ENCODE data around the gene B4GALT4. TPM values are rescaled to one million over a fixed set of nuclear protein-coding genes. Genes with fewer than 3 reads are reported as not detected.

B4GALT4 gene
- total RNA-seq, 4 donors from 2014 or later = 15.6 to 23.9 (median 17.5) TPM

DNA sequence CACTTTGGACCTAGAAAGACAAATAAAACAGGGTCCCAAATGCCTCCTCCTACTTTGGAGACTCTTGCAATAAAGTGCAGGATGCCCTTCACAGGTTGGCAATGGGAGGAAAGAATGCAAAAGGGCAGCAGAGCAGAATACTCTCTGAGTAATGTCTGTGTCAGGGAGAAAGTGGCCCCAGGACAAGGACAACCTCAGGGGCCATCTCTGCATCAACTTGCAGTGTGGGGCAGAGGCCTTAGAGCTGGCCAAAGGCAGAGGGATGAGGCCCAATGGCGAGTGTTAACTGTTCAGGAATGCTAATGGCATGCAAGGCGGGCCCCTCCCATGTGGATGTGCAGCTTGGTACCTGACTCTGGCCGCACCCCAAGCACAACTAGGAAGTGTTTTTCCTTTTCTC is 58.9 kb downstream of the B4GALT4 start:
- Histone ChIP-seq H3K9me3 (no peaks in the 10 kb centered on the region), H3K27me3 (no peaks in the 10 kb centered on the region), H3K27ac (no peak overlapping the region), H3K4me1 (no peaks in the 10 kb centered on the region), H3K4me3 (no peak overlapping the region), H3K36me3 (no peaks in the 10 kb centered on the region)
- TF ChIP-seq POLR2AphosphoS5 (IDR thresholded peaks at IDR 0.05) (no peak), CTCF (IDR thresholded peaks at IDR 0.05) (no peak), POLR2A (IDR thresholded peaks at IDR 0.05) (no peak), EP300 (IDR thresholded peaks at IDR 0.05) (no peak)
- WGBS, 2 donors (ENCODE audit: low coverage in 1 of 2) = 74 to 77% methylated on average over 3 of the region's 3 CpGs
- ATAC-seq = no peak

- Histone ChIP-seq H3K4me3 (no peak overlapping the region), H3K27me3 (no peaks in the 10 kb centered on the region), H3K9me3 (no peaks in the 10 kb centered on the region), H3K36me3 (no peaks in the 10 kb centered on the region), H3K27ac (no peak overlapping the region), H3K4me1 (no peaks in the 10 kb centered on the region)
- no peak for ATAC-seq
- WGBS, 2 donors (ENCODE audit: low coverage in 1 of 2) = 65 to 85% methylated on average over 4 of the region's 4 CpGs
- TF ChIP-seq POLR2AphosphoS5 (IDR thresholded peaks at IDR 0.05) = no peak
These were observed 63.4 kb downstream of the B4GALT4 start for GRCh38 chr3:119177321-119177720.

DNA sequence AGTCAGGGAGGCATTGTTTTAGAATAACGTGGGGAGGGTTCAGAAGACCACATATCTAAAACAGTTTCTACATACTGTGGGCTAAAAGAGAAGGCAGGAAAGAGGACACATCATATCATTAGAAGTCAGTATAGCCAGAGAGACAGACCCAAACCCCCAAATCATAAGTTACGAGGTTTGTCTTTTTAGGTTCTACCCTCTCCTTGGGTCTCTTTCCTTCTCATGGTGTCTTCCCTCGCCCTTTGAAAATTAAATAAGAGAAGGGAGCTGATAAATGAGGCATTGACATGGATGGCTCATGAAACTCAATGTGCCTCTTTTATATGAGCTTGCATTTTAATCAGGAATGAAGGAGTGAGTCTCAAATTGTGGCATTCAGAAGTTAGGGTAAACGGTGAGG is 63.9 kb downstream of the B4GALT4 start:
- H3K36me3 ChIP-seq = no peaks in the 10 kb centered on the region
- no peaks in the 10 kb centered on the region for H3K9me3 ChIP-seq
- no peak overlapping the region for H3K4me3 ChIP-seq
- H3K27ac ChIP-seq = no peak overlapping the region
- no peaks in the 10 kb centered on the region for H3K27me3 ChIP-seq
- TF ChIP-seq CTCF (IDR thresholded peaks at IDR 0.05) (no peak), POLR2AphosphoS5 (IDR thresholded peaks at IDR 0.05) (no peak), POLR2A (IDR thresholded peaks at IDR 0.05) (no peak), EP300 (IDR thresholded peaks at IDR 0.05) (no peak)
- WGBS, 2 donors (ENCODE audit: low coverage in 1 of 2) = 59 to 87% methylated on average over 2 to 4 of the region's 4 CpGs
- ATAC-seq = no peak
- H3K4me1 ChIP-seq = no peaks in the 10 kb centered on the region

DNA sequence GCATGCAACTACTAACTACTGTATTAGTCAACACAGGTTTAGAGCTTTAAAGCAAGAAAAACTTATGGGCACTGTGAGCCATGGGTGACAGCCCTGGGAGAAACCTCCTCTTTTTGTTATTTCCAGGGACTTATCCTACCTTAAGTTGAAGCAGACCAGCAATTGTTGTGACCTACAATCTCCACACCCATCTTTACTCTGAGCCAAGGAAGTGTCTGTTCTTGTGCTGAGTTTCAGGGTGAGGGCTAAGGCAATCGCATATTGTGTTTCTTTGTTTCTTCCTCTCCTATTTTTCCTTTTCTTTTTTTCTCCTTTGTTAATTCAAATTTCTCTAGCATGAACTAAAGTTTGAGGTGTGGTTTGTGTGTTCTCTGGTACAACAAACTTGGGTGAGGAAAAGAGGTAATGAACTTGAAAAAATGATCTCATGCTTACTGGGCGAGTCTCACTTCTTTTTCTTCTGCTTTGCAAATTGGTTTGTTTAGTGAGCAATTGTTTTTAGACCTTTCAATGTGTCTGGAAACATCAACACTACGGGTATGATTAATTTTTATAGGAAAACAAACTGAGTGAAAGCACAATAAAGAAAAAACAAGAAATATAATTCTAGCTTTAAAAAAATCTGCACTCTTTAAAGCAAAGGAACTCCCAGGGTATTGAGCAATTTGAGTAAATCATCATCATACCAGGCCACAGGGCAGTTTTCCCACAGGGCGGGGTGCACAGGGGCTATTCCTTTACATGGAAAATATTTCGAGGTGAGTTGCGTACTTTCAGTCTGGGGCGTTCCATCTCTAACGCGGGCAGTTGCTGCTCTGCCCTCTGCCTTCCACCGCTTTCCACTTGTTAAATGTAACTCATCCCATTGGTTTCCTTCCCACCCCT is 64.6 kb downstream of the B4GALT4 start:
- ATAC-seq = no peak
- H3K27ac ChIP-seq = no peak overlapping the region
- no peaks in the 10 kb centered on the region for H3K9me3 ChIP-seq
- H3K27me3 ChIP-seq = no peaks in the 10 kb centered on the region
- H3K4me1 ChIP-seq = no peaks in the 10 kb centered on the region
- no peak overlapping the region for H3K4me3 ChIP-seq
- TF ChIP-seq POLR2A (IDR thresholded peaks at IDR 0.05) = no peak
- TF ChIP-seq CTCF (IDR thresholded peaks at IDR 0.05) = no peak
- TF ChIP-seq EP300 (IDR thresholded peaks at IDR 0.05) = no peak
- TF ChIP-seq POLR2AphosphoS5 (IDR thresholded peaks at IDR 0.05) = no peak
- H3K36me3 ChIP-seq = no peaks in the 10 kb centered on the region
- WGBS, 2 donors (ENCODE audit: low coverage in 1 of 2) = 84 to 88% methylated on average over 9 to 10 of the region's 10 CpGs

GRCh38 chr3:119173325-119173724 is 67.4 kb downstream of the B4GALT4 start, which contains the start of gene UPK1B:
UPK1B (plus strand) TSS chr3:119173598; CDS start chr3:119186742, 13,144 bp downstream.
- Histone ChIP-seq H3K27me3 (no peaks in the 10 kb centered on the region), H3K4me1 (no peaks in the 10 kb centered on the region), H3K36me3 (no peaks in the 10 kb centered on the region), H3K4me3 (no peak within 1 kb of the TSS), H3K9me3 (no peaks in the 10 kb centered on the region), H3K27ac (no peak within 1 kb of the TSS)
- no peak for TF ChIP-seq POLR2A (IDR thresholded peaks at IDR 0.05)
- no peak for TF ChIP-seq EP300 (IDR thresholded peaks at IDR 0.05)
- TF ChIP-seq CTCF (IDR thresholded peaks at IDR 0.05) = no peak
- no peak for TF ChIP-seq POLR2AphosphoS5 (IDR thresholded peaks at IDR 0.05)
- WGBS, 2 donors (ENCODE audit: low coverage in 1 of 2) = 12 to 26% methylated on average over 10 of the region's 13 CpGs
- ATAC-seq = no peak

Data from gastroesophageal sphincter (tissue), 4 donors.